Activated T-cell treated with anti-CD3 and anti-CD28 coated beads for 4 hours (primary cell): ENCODE measurements around the gene PRDM16.

Experiments
- DNase-seq: peaks from one replicate; pipeline ENCODE4 v3.0.0-alpha.2; 2020

The PRDM16 gene

DNA sequence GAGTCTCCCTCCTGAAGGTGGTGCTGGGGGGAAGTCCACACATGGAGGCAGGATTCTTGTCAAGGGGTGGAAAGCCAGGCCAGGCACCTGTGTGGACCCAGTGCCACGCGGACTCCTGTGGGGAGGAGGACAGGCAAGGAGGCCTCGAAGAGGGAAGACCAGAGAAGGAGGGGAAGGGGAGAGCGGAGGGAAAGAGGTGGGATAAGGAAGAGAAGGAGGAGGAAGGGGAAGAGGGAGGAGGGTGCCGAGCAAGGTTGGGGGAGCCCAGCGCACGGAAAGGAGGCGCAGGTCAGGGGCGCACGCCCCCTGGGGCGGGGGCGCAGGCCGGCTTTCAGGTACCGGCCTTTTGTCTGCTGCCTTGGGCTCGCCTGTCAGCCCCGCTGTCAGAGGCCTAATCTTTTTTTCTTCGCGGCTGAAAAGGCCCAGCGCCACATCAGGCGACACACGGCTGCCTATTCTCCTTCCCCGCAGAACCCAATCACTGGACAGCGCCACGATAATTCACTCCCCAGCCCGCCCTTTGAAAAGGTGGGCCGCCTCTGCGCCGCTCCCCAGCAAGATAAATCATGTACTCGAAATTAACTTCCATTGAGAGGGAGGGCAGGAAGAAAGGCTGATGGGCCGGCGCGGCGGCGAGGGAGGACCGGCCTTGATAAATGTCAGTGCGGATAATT lies 42.5 kb downstream of the PRDM16 start:
- no peak for DNase-seq

DNA sequence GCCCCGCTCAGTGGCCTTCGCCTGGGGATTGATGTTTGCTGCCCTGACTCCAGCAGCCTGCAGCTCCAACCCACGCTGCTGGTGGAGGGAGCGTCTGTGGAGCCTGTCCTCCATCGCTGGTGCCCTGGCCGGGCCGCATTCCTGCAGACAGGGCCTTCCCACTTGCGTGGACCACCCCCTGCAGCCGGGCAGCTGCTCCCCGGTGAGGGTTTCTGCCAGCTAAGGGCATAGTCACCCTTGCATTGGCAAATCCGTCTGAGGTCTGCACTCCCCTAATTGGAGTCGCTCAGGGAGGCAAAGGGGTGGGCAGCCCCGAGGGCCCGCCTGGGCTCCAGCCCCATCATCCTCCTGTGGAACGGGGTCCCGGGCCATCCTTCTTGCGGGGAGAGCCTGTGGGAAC lies 43.5 kb downstream of the PRDM16 start:
- no peak for DNase-seq

DNA sequence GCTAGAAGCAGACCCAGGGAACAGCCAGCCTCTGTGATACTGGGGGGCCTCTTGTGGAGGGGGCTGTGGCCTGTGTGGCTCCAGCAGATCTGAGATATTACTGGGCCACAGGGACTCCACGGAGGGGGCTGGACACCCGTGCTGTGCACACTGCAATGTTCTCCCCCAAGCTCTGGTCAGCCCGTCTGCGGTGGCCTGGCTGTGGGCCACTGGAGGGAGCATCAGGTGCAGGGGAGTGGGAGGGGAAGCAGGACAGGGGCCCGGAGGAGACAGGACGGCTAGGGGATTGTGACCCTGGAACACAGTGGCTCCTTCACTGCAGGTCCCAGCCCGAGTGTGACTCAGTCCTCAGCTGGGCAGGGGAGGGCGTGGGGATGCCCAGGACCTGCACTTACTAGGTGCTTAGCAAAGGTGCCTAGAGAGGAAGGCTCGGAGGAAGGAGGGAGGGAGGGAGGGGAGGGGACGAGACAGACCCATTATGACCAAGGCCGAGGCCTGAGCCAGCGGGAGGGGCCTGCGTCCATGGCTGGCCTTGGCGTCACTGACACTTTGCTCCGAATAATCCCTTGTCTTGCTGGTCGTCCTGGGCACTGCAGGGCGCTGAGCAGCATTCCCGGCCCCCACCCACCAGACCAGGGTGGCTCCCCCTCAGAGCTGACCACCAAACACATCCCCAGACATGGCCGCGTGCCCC lies 44.2 kb downstream of the PRDM16 start:
- no peak for DNase-seq

DNA sequence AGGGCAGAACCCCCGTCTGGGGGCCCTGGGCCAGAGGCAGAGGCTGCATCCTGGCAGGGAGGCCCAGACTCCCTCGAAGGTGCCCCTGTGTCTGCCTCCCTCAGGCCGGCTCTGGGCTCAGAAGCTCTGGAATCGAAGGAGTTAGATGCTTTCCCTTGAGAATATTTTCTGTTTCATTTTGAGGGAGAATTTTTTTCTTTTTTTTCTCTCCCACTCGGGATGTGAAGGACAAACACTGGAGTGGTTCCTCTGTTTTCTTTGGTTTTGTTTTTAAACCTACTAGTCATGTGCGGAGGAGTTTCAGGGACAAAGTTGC lies 44.7 kb downstream of the PRDM16 start:
- DNase-seq = no peak

DNA sequence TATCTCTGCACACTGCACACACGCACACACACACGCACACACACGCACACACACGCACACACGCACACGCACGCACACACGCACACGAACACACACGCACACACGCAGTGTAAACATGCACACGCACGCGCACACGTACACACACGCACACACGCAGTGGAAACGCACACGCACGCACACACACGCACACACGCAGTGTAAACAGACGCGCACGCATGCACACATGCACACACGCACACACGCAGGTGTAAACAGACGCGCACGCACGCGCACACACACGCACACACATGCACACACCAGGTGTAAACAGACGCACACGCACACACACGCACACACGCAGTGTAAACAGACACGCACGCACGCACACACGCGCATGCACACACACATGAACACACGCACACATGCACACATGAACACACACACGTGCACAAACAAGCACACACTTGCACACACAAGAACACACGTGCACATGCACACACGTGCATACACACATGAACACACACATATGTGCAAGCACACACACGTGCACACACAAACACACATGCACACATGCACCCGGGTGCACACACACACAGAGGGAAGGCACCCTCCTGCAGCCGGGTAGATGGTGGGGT lies 45.2 kb downstream of the PRDM16 start:
- DNase-seq = no peak

DNA sequence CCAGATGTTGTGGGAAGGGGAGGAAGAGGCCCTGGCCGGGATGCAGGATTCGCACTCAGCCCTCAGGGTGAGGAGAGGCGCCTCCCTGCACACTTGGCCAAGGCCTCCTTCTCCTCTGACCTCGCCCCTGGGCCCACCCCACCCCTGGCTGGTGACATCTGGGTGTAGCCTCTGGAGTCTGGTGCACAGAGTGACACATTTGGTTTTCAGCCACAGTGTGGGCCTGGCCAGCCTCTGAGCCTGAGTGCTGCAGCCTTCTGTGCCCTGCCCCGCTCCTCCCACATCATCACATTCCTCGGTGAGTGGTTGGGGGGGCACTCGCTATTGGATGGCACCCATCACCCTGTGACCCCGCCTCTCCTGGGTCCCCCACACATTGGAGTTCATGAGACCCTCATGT lies 45.8 kb downstream of the PRDM16 start:
- DNase-seq = no peak

DNA sequence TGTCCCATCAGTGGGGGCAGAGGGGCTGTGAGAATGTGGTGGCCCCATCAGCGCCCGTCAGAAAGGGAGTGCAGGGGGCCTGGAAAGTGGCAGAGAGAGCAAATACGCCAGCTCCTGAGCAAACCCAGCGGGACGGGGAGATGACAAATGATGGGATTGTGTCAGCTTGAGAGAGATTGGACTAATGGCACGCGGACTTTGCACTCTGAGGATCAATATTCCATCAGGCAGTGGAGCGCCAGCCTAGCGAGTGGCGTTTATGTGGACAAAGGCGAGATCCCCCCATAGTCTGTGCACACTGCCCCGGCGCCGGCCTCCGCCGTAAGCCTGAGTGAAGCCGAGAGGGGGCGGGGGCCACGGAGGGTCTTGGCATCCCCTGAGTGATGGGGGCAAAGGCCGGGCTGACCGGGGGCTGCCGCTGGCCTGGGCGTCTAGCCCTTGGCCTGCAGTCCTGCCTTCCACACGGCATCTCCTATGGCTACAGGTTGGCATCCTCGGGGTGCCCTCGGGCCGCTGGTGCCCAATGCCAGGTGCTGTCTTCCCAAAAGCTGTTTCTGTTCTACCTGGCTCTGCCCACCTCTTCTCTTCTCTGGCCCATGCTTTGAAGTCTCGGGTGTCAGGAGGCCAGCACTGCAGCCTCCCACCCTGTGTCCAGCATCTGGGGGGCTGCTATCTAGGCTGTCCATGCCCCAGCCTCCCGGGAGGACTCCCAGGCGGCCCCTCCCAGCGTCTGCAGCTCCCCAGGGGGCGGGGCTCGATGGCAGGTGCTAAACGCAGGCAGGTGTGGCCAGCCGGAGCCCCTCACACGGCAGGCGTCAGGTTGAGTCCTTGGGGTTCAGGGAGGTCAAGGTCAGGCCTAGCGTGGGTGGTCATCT lies 46.5 kb downstream of the PRDM16 start:
- no peak for DNase-seq

DNA sequence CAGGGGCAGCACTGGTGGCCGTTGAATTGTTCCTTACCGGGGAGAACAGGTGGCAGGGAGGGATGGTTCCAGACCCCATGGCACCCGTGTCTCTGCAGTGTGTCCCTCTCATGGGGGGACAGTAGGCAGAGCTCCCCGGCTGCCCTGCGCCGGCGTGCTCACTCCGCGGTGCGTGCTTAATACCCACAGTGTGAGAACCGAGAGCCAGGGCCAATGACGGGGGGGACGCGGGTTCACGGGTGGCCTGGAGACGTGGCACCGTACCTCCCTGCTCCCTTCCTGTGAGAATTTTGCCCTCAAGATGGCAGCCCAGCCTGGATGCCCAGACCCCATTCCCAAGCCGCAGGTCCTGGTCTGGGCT lies 47.1 kb downstream of the PRDM16 start:
- DNase-seq = no peak

DNA sequence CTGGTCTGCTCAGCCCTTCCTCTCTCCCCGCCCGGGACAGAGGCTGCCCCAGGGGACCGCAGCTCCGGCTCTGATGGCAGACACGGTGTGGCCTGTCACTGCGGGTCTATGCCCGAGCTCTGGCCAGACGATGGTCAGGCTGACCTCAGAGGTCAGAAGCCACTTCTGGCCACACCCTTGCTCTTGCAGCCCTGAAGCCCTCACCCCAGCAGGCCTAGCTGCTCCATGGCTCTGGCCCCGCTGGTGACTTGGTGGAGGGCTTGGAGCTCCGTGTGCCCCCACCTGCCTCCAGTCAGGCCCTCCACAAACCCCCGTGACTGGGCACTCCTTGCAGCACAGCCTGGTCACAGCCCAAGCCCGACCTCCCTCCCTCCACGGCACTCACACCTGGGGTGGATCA lies 47.6 kb downstream of the PRDM16 start:
- no peak for DNase-seq

DNA sequence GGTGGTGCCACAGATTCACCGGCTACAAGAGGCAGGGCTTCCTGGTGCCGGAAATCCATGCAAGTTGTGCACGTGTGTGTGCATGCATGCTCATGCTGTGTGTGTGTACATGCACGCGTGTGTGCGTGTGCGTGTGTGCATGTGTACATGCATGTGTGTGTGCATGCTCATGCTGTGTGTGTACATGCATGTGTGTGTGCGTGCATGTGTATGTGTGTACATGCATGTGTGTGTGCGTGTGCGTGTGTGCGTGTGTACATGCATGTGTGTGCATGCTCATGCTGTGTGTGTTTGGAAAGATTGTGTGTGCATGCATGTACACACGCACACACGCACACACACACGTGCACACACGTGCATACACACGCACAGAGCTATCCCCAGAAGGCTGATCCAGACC lies 48.9 kb downstream of the PRDM16 start:
- no peak for DNase-seq

DNA sequence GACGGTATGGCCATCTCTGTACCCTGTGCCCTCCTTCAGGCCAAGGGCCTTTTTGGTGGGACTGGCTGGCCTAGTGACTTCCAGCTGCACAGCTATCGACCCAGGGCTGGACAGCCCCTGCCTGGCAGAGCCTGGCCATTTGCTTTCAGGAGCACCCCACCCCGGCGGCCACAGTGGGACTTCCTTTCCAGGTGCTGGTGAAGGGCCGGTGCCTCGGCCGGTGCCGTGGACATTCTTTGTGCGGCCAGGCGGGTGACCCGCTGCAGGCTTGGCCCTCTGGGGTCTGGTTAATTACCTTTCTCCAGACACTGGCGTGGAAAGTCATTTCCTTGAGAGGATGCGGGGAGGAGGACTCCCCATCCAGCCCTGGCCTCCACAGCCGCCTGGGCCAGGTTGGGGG lies 50.1 kb downstream of the PRDM16 start:
- no peak for DNase-seq

DNA sequence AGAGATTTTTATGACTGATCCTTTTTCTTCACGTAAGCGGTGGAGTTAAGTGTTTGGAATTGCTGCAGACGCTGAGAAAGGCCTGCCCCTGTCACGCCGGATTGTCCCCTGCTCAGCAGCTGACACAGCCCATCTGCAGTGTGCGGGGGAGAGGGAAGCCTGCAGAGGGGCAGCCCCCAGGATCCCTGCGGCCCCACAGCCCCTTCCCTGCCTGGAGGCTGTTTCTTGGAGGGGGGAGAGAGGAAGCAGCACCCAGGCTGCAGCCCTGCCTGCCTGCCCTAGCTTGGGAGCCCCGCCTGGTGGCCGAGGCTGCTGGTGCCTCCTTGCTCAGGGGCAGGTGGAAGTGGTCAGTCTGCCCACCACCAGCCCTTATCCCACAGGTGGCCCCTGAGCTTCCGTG lies 50.7 kb downstream of the PRDM16 start:
- no peak for DNase-seq

DNA sequence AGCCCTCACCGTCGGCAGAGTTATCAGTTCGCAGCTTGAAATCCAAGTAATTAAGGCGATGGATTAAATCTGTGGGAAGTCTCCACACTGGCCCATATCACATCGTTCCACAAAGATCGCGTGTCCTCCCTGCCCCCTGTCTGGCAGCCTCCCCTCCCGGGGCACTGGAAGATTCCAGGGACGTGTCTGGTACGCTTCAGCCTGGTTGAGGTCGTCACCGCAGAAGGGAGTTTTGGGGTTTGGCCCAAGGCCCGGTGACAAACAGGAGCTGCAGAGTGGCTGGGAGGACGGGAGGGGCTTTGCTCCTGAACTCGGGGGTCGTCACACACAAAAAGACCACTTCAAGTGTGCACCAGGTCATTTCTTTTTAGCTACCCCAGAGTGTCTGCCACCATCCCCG lies 51.1 kb downstream of the PRDM16 start:
- no peak for DNase-seq

DNA sequence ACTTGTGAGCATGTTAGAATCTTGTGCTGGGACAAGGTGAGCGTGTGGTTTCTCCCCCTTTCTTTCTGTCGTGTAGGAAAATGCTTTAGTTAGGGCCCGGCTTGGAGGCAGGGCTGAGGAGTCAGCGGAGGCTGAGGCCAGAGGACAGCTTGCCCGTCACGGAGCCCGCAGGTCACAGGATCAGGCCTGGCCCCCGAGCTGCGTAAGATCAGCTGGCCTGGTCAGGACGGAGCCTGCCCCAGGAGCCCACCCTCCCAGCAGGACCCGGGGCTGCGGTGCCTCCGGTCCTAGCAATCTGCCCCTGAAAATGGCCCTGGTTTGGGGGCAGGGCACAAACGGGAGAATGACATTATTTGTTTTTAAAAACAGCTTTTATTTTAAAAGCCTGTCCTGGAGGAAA lies 52.0 kb downstream of the PRDM16 start:
- DNase-seq = no peak

DNA sequence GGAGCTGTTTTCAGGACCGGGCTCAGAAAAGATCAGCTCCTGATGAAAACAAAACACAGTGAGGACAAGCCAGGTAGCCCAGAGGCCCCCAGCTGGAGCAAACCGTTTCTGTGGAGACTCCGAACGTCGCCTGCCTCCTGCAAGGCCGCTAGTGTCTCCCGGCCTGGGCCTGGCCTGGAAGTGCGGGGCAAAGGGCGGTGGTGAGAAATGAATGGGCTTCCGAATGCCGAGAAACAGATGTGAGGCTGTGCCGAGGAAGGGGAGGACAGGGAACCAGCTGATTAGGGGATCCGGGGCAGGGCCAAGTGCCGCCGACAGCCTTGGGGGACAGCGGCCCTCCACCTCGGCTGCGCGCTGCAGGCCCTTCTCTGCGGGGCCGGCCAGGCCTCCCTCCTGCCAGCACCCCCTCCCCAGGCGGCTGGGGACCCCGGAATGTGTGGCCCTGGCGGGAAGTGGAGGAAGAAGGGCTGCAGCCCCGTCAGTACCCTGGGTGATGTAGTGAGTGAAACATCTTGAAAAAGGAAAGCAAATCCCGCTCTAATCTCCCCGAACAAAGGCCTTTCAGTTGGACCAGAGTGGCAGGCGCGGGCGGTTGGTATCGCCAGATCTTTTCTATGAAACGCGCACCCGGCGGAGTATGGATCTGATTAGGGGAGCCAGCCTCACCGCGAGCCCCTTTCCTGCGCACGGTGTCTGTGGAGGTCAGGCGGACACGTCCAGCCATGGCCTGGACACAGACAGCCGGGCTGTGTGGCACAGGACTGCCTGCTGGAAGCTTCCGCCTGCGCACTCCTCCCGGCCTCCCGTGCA lies 52.6 kb downstream of the PRDM16 start:
- DNase-seq = no peak

DNA sequence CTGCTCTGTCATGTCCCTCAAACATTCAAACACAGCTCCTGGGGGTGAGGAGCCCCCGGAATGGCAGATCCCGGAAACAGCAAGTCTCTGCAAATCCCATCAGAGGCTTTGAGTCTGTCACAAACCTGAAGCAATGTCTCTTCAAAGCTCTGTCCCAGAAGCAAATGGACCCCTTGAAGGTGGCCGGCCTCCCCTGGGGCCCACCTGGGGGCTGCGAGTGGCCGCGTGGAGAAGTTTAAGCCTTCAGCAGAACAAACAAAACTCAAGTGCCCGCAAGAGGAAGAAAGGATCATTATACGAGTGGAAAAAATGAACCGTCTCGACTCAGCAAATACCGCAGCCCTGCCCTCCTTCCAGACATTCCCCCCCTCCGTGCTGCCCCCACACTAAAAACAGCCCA lies 53.3 kb downstream of the PRDM16 start:
- no peak for DNase-seq

DNA sequence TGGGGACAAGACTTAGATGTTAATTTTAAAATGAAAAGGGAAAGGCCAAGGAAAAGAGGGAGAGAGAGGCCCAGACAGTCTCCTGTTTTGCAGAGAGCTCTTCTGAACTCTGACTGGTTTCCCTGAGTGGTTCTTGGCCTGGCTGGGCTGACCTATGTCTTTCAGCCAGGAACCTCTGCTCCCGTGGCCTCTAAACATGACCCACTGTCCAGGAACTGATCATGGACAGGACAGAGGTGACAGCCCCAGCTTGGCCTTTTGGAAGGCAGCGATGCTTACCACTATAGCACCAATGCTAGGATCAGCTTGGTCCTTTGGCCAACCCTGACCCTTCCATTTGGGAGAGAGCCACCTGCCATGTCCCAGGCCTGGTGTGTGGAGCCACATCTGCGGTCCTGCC lies 55.2 kb downstream of the PRDM16 start:
- DNase-seq = no peak

DNA sequence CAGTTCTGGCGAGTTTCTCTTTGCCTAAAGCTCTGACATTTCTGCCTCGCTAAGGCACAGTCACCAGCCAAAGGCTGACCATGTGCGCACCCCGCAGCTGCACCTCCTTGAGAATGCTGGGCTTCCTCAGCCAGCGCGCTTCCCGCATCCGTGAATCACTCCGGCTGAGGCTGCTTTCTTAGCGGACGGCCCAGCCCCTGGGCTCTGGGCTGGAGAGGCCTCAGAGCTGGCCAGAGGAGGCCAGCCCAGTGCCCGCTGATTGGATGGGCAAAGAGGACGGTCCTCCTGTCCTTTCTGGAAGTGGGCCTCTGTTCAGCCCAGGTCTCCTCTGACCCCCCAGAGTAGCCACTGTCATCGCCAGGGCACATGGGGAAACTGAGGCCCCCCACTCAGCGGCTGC lies 56.1 kb downstream of the PRDM16 start:
- DNase-seq = no peak

DNA sequence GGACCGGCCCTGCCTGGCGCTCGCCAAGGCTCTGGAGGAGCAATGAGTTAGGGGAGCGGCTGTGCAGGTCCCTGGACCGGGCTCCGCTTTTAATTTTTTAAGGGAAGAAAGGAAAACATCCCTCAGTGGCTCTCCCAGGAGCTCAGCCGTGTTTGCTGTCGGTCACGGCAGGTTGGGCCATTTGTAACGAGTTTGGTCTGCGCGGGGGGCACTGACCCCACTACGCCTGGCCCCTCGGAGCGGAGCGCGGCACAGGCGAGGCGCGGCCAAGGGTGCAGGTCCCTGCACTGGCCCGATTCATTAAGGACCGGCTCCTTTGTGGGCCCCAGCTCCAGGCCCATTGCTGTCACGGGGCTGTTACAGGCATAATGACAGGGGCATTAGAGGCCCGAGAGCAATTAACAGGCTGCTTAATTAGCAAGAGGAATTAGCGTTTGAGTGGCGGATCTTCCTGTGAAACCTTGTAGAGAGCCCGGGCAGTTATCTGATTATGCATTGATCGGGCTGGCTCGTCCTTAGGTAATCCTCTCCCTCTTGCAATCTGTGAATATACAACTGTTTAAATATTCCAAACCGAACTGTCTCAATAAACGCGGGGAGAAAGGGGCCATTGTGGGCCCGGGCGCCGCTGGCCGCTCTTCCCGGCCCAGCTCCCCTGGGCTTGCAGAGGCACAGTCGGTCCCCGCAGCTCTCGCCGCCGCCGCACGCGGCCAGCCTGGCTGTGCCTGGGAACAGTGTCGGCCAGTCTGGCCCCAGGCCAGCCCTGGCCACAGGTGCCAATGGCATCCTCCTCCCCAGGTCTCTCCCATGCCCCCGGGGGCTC lies 56.8 kb downstream of the PRDM16 start:
- DNase-seq = no peak

DNA sequence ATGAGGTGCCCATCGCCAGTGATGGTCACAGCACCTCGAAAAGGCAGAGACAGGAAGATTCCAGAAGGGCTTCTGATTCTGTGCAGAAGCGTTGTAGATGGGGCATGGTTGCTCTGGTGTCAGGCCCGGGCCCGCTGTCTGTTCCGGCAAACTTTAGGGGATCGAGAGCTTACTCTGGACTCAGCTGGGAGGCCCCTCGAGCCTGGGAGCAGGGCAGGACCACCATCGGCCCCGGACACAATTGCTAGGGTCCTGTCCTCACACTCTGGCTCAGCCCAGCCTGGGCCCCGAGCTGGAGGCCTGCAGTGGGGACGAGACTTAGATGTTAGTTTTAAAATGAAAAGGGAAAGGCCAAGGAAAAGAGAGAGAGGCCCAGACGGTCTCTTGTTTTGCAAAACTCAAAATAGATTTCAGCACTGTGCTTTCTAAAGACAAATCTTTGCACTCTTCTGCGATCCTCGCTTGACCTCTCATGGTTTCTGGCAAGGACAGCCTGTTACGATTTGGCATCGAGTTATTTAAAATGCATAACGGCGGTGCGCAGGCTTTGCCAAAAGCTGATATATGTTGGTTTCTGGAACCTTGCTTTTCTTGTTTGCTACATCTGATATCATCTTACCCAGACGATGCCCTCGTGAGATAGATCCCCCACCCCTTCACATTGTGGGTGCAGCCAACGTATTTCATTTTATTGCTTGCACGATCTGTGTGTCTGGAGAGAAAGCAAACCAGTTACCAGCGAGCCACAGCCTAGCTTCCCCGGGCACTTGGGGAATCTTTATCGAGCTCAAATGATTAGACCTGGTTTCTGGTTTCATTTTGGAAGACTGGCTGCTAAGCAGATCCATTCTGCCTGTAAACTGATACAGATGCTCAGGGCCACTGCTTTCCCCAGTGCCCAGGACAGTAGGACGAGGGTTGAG lies 58.0 kb downstream of the PRDM16 start:
- no peak for DNase-seq

DNA sequence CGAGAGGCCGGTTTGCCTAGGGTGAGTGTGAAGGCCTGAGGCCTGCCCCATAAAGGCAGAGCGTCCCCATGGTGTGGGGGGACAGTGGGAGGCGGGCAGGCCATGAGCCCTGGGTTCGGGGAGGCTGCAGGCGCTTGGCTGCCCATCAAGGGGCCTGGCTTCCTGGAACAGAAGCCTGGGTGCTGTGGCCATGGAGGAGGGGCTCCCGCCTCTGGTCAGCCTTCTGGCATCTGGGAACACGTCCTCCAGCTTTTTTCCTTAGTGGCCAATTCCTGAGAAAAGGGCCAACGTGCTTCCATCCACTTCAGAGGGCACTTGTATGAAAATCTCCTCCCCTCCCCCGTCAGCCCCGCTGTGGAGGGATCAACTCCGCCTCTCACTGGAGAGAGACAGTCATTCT lies 58.7 kb downstream of the PRDM16 start:
- no peak for DNase-seq
